Caco-2 (cell line): Measurements from ENCODE around the gene LRRC26. TPM values are rescaled to one million over a fixed set of nuclear protein-coding genes. Genes with fewer than 3 reads are reported as not detected.

Source experiments
- BruUV-seq: library from RNA; stranded (reverse); fragments of 400-500 nt; replicated peaks from 2 replicates; lab custom pipeline; 2021; lab: Mats Ljungman, UMichigan
- CTCF ChIA-PET: fragments of 300-600 bp; sonication (Branson Sonifier 250); formaldehyde crosslinking; loops from one replicate; lab custom pipeline; 2022; ENCODE audit warnings: antibody characterized with exemption; lab: Charles Lee
- POLR2A ChIA-PET: fragments of 300-600 bp; sonication (Branson Sonifier 250); formaldehyde crosslinking; loops from one replicate; lab custom pipeline; 2022; ENCODE audit warnings: antibody characterized with exemption; lab: Charles Lee
- DNase-seq, 2 experiments: peaks; one replicate each; pipeline versions ENCODE4 v3.0.0 to v3.0.0-alpha.2; 2020 to 2022
- H3K27me3 ChIP-seq: replicated peaks from 2 replicates; pipeline ENCODE4 v1.6.0; 2011; ENCODE audit warnings: low read length; ENCODE audit not compliant: control insufficient read depth, insufficient read depth
- H3K36me3 ChIP-seq: 2 replicates; pipeline ENCODE4 v1.5.1; 2011; ENCODE audit warnings: low read length; ENCODE audit not compliant: control insufficient read depth, insufficient read depth
- H3K4me1 ChIP-seq: fragments of 250-450 bp; sonication (Bioruptor Pico); 2 replicates; pipeline ENCODE4 v1.5.1; 2020; ENCODE audit warnings: mild to moderate bottlenecking
- H3K4me3 ChIP-seq: 2 replicates; pipeline ENCODE4 v1.5.1; 2011; ENCODE audit warnings: low read depth, mild to moderate bottlenecking, control low read depth, low read length
- H3K9me3 ChIP-seq: fragments of 250-450 bp; sonication (Bioruptor Pico); 2 replicates; pipeline ENCODE4 v1.5.1; 2020; ENCODE audit warnings: mild to moderate bottlenecking, moderate library complexity
- H3K27ac Mint-ChIP-seq: one replicate; pipeline ENCODE4 v1.8.0; 2022; ENCODE audit warnings: mixed read lengths; ENCODE audit not compliant: unreplicated experiment
- H3K27me3 Mint-ChIP-seq: one replicate; pipeline ENCODE4 v1.8.0; 2022; ENCODE audit warnings: mixed read lengths; ENCODE audit not compliant: insufficient read depth, unreplicated experiment
- H3K36me3 Mint-ChIP-seq: one replicate; pipeline ENCODE4 v1.8.0; 2022; ENCODE audit warnings: mild to moderate bottlenecking, mixed read lengths; ENCODE audit not compliant: insufficient read depth, unreplicated experiment
- H3K4me1 Mint-ChIP-seq: one replicate; pipeline ENCODE4 v1.8.0; 2022; ENCODE audit warnings: low read depth, mixed read lengths; ENCODE audit not compliant: unreplicated experiment
- H3K4me3 Mint-ChIP-seq: one replicate; pipeline ENCODE4 v1.8.0; 2022; ENCODE audit warnings: mild to moderate bottlenecking, moderate library complexity, mixed read lengths; ENCODE audit not compliant: unreplicated experiment
- H3K9me3 Mint-ChIP-seq: one replicate; pipeline ENCODE4 v1.8.0; 2022; ENCODE audit warnings: mixed read lengths; ENCODE audit not compliant: unreplicated experiment
- intact Hi-C: fragments of 100-400 bp; cut with micrococcal nuclease; formaldehyde crosslinking; loops from one replicate; pipeline ENCODE4 v1.10.0; 2022; ENCODE audit not compliant: unreplicated experiment
- total RNA-seq: library from RNA; stranded (reverse); gene quantifications from 2 replicates; pipeline ENCODE4 v1.2.3, GENCODE V29; 2022
- TF ChIP-seq, protein P1 (sequence below), 2 experiments: fragments of 200-600 bp in 1 of 2; IDR thresholded peaks; 1 replicate in 1 of 2; 2 replicates in 1 of 2; pipeline versions ENCODE4 v1.5.1 to v1.8.0; 2011 to 2022; ENCODE audit warnings: antibody characterized with exemption in 1 of 2, control low read depth in 1 of 2, inconsistent platforms in 1 of 2, low read depth in 1 of 2, low read length in 1 of 2, mild to moderate bottlenecking in 1 of 2, moderate library complexity in 1 of 2; ENCODE audit not compliant: insufficient read depth in 1 of 2, severe bottlenecking in 1 of 2, unreplicated experiment in 1 of 2

The LRRC26 gene
- total RNA-seq, 1 experiment from 2014 or later: 2.9 TPM

GRCh38 chr9:137218212-137218753, 48.4 kb upstream of the LRRC26 start:
- Histone ChIP-seq H3K4me3 (no peak overlapping the region), H3K36me3 (no peaks in the 10 kb centered on the region), H3K27me3 (no peaks in the 10 kb centered on the region), H3K4me1 (peaks cover 25% of the 10 kb centered on the region), H3K9me3 (no peaks in the 10 kb centered on the region)
- Mint-ChIP-seq H3K27me3 (no peaks in the 10 kb centered on the region), H3K27ac (no peak overlapping the region), H3K36me3 (peaks cover 33% of the 10 kb centered on the region), H3K4me3 (peak overlapping the region; percentile 31), H3K4me1 (peaks cover 6% of the 10 kb centered on the region), H3K9me3 (no peaks in the 10 kb centered on the region)
- intact Hi-C loops: no loop called here
- no TSS peak for BruUV-seq
- no peak for DNase-seq
- CTCF ChIA-PET: interaction anchor here (0.8 kb wide), 2 partner anchors 18 to 189 kb away, joined by 3 to 8 read pairs; no protein-coding TSS in a partner anchor
- TF ChIP-seq, protein P1, sequence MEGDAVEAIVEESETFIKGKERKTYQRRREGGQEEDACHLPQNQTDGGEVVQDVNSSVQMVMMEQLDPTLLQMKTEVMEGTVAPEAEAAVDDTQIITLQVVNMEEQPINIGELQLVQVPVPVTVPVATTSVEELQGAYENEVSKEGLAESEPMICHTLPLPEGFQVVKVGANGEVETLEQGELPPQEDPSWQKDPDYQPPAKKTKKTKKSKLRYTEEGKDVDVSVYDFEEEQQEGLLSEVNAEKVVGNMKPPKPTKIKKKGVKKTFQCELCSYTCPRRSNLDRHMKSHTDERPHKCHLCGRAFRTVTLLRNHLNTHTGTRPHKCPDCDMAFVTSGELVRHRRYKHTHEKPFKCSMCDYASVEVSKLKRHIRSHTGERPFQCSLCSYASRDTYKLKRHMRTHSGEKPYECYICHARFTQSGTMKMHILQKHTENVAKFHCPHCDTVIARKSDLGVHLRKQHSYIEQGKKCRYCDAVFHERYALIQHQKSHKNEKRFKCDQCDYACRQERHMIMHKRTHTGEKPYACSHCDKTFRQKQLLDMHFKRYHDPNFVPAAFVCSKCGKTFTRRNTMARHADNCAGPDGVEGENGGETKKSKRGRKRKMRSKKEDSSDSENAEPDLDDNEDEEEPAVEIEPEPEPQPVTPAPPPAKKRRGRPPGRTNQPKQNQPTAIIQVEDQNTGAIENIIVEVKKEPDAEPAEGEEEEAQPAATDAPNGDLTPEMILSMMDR (IDR thresholded peaks at IDR 0.05; ENCODE audit: insufficient read depth in 1 of 2, low read depth in 1 of 2, low read length in 1 of 2, severe bottlenecking in 1 of 2, unreplicated experiment in 1 of 2): no peak
- POLR2A ChIA-PET: interaction anchor here (0.5 to 0.6 kb wide), 2 partner anchors 13 to 28 kb away, joined by 3 to 5 read pairs; partner anchors contain the start of genes NDOR1 and TMEM203

DNA sequence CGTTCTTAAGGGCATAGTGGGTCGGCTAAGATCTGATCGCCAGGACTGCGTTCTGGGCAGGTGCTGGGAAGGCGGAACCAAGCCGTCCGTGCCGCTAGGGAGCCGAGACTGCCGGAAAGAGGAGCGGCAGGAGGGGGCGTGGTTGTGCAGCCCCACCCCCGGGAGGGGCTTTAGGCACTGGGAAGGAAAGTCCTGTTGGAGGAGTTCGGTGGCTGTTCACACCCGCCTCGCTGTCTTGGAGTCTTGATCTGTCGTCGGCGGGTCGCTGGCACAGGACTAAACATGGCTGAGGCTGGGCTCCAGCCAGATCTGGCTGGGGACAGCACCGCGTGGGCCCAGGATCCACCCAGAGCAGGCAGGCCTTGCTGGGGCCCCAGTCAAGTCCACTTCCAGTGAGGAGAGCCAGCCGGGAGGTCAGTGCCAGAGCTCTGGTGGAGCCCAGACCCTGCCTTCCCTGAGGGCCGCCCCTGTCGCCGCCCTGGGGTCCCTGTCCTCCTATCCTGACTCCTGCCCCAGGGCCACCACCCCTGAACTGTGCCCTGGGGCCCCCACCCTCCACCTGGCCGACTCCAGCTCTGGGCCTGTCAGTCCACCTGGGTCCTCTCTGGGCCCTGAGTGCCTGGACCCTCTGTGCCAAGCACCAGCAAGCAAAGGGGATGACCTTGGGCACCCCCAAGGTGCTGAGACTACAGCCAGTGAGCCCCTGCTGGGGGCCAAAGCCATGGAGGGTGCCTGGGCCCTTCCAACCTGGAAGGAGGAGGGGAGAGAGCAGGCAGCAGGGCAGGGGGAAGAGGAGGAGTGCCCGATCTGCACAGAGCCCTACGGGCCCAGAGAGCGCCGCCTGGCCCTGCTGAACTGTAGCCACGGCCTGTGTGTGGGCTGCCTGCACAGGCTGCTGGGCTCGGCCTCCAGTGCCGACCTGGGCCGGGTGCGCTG, 47.7 kb upstream of the LRRC26 start:
- intact Hi-C loops: no loop called here
- Mint-ChIP-seq H3K4me3 (peak overlapping the region; percentile 66), H3K9me3 (no peaks in the 10 kb centered on the region), H3K4me1 (peaks cover 6% of the 10 kb centered on the region), H3K27me3 (no peaks in the 10 kb centered on the region), H3K27ac (peak overlapping the region; percentile 71), H3K36me3 (peaks cover 27% of the 10 kb centered on the region)
- TF ChIP-seq, protein P1 (IDR thresholded peaks at IDR 0.05; ENCODE audit: insufficient read depth in 1 of 2, low read depth in 1 of 2, low read length in 1 of 2, severe bottlenecking in 1 of 2, unreplicated experiment in 1 of 2): no peak
- H3K36me3 ChIP-seq: no peaks in the 10 kb centered on the region
- H3K4me1 ChIP-seq: peaks cover 25% of the 10 kb centered on the region
- peak overlapping the region; percentile 23 for H3K4me3 ChIP-seq
- CTCF ChIA-PET: no interaction called here
- peak; percentile 83 to 88 for DNase-seq
- POLR2A ChIA-PET: interaction anchor here (0.6 to 0.8 kb wide), 2 partner anchors 12 to 23 kb away, joined by 3 read pairs; partner anchors contain the start of genes NDOR1, TMEM203 and TUBB4B
- no peaks in the 10 kb centered on the region for H3K9me3 ChIP-seq
- no peaks in the 10 kb centered on the region for H3K27me3 ChIP-seq
- BruUV-seq: TSS peak; percentile 8
